Gastroesophageal sphincter (tissue), 4 donors: Measurements from ENCODE around the gene MCOLN2. TPM values are rescaled to one million over a fixed set of nuclear protein-coding genes. Genes with fewer than 3 reads are reported as not detected.

Experiments used
- ATAC-seq: fragments of 150-250 bp; one replicate; pipeline ENCODE4 v1.9.1; 2016; ENCODE audit warnings: mild to moderate bottlenecking, moderate library complexity
- H3K27ac ChIP-seq, 4 donors: fragments of 200-600 bp; sonication (generic) in 3 of 4; 1 replicate in 3 of 4; 2 replicates in 1 of 4; pipeline ENCODE4 v1.5.1; 2016 to 2019
- H3K27me3 ChIP-seq: fragments of 200-600 bp; sonication (generic); one replicate; pipeline ENCODE4 v1.5.1; 2019
- H3K36me3 ChIP-seq, 2 donors: fragments of 200-600 bp; sonication (generic); one replicate each; pipeline ENCODE4 v1.5.1; 2019; ENCODE audit warnings: control low read depth in 1 of 2
- H3K4me1 ChIP-seq, 3 donors: fragments of 200-600 bp; sonication (generic); 1 replicate in 2 of 3; 2 replicates in 1 of 3; pipeline ENCODE4 v1.5.1; 2016 to 2019; ENCODE audit warnings: control low read depth in 2 of 3
- H3K4me3 ChIP-seq, 2 donors: fragments of 200-600 bp; sonication (generic); one replicate each; pipeline ENCODE4 v1.5.1; 2019; ENCODE audit warnings: mild to moderate bottlenecking in 1 of 2, moderate library complexity in 1 of 2
- H3K9me3 ChIP-seq, 3 donors: fragments of 200-600 bp; sonication (generic); one replicate each; pipeline ENCODE4 v1.5.1; 2017 to 2019; ENCODE audit warnings: control low read depth in 2 of 3
- CTCF ChIP-seq, 4 experiments: fragments of 200-600 bp in 2 of 4; fragments of 450-650 bp in 2 of 4; sonication (generic) in 1 of 4; IDR thresholded peaks; one replicate each; pipeline ENCODE4 v1.5.1; 2017 to 2019; ENCODE audit warnings: antibody characterized with exemption in 4 of 4, mild to moderate bottlenecking in 2 of 4, moderate library complexity in 2 of 4
- EP300 ChIP-seq: sonication (generic); formaldehyde crosslinking; IDR thresholded peaks from one replicate; pipeline ENCODE4 v1.6.1; 2017; ENCODE audit warnings: antibody characterized with exemption, mild to moderate bottlenecking
- POLR2A ChIP-seq, 2 donors: fragments of 450-650 bp; IDR thresholded peaks; one replicate each; pipeline ENCODE4 v1.6.1; 2017; ENCODE audit warnings: antibody characterized with exemption in 2 of 2, mild to moderate bottlenecking in 2 of 2, moderate library complexity in 1 of 2
- POLR2AphosphoS5 ChIP-seq: sonication (generic); formaldehyde crosslinking; IDR thresholded peaks from one replicate; pipeline ENCODE4 v1.6.1; 2017; ENCODE audit warnings: antibody characterized with exemption
- WGBS, 2 donors: methylation state at CpG; one replicate each; pipeline ENCODE4 v1.1.5; 2018; ENCODE audit warnings: low coverage in 1 of 2; 5-methylcytosine and 5-hydroxymethylcytosine counted together
- total RNA-seq, 4 donors: library from RNA; depleted of rRNA; stranded (reverse); fragments of >200 nt; gene quantifications; one replicate each; pipeline ENCODE4 v1.1.0, GENCODE V29; 2016

Gene MCOLN2
- total RNA-seq, 4 donors from 2014 or later: 0.19 to 1.9 (median 0.69) TPM

- H3K4me1 ChIP-seq: no peaks in the 10 kb centered on the region
- TF ChIP-seq EP300 (no peak), POLR2A (IDR thresholded peaks at IDR 0.05) (no peak), POLR2AphosphoS5 (no peak), CTCF (IDR thresholded peaks at IDR 0.05) (no peak)
- no peak for ATAC-seq
- 91 to 97% methylated on average over 6 to 7 of the region's 7 CpGs for WGBS, 2 donors
- no peaks in the 10 kb centered on the region for H3K9me3 ChIP-seq
- no peaks in the 10 kb centered on the region for H3K36me3 ChIP-seq
- no peaks in the 10 kb centered on the region for H3K27me3 ChIP-seq
- H3K4me3 ChIP-seq: no peak overlapping the region
- no peak overlapping the region for H3K27ac ChIP-seq
Measured at GRCh38 chr1:84969489-84970250, 27.2 kb downstream of the MCOLN2 start.

- Histone ChIP-seq H3K9me3 (no peaks in the 10 kb centered on the region), H3K27me3 (no peaks in the 10 kb centered on the region), H3K36me3 (no peaks in the 10 kb centered on the region), H3K4me3 (no peak overlapping the region), H3K27ac (no peak overlapping the region), H3K4me1 (no peaks in the 10 kb centered on the region)
- no peak for ATAC-seq
- TF ChIP-seq POLR2AphosphoS5: no peak
- TF ChIP-seq EP300: no peak
- no peak for TF ChIP-seq CTCF (IDR thresholded peaks at IDR 0.05)
- no peak for TF ChIP-seq POLR2A (IDR thresholded peaks at IDR 0.05)
- WGBS, 2 donors: 100% methylated on average over 1 of the region's 3 CpGs
Measured at GRCh38 chr1:84968865-84969264, 28.0 kb downstream of the MCOLN2 start.

- H3K27me3 ChIP-seq: no peaks in the 10 kb centered on the region
- no peak for TF ChIP-seq POLR2AphosphoS5
- TF ChIP-seq CTCF (IDR thresholded peaks at IDR 0.05): no peak
- TF ChIP-seq POLR2A (IDR thresholded peaks at IDR 0.05): no peak
- TF ChIP-seq EP300: no peak
- WGBS, 2 donors: 80 to 100% methylated on average over 1 of the region's 1 CpG
- H3K4me3 ChIP-seq: no peak overlapping the region
- H3K36me3 ChIP-seq: no peaks in the 10 kb centered on the region
- no peaks in the 10 kb centered on the region for H3K4me1 ChIP-seq
- H3K9me3 ChIP-seq: no peaks in the 10 kb centered on the region
- no peak overlapping the region for H3K27ac ChIP-seq
- no peak for ATAC-seq
Measured at GRCh38 chr1:84968101-84968500, 28.8 kb downstream of the MCOLN2 start.

GRCh38 chr1:84967666-84968065, 29.2 kb downstream of the MCOLN2 start:
- TF ChIP-seq POLR2A (IDR thresholded peaks at IDR 0.05) (no peak), EP300 (no peak)
- no peaks in the 10 kb centered on the region for H3K36me3 ChIP-seq
- H3K4me1 ChIP-seq: no peaks in the 10 kb centered on the region
- no peak for ATAC-seq
- no peak overlapping the region for H3K4me3 ChIP-seq
- H3K27me3 ChIP-seq: no peaks in the 10 kb centered on the region
- 67% methylated on average over 1 of the region's 1 CpG; no CpG with 5 or more reads in 1 of the 2 donors for WGBS, 2 donors
- no peak overlapping the region for H3K27ac ChIP-seq
- H3K9me3 ChIP-seq: no peaks in the 10 kb centered on the region

GRCh38 chr1:84963021-84963420, 33.9 kb downstream of the MCOLN2 start:
- Histone ChIP-seq H3K27me3 (no peaks in the 10 kb centered on the region), H3K9me3 (no peaks in the 10 kb centered on the region), H3K4me1 (no peaks in the 10 kb centered on the region), H3K27ac (no peak overlapping the region), H3K36me3 (no peaks in the 10 kb centered on the region), H3K4me3 (no peak overlapping the region)
- TF ChIP-seq EP300: no peak
- TF ChIP-seq POLR2AphosphoS5: no peak
- no peak for TF ChIP-seq POLR2A (IDR thresholded peaks at IDR 0.05)
- no peak for TF ChIP-seq CTCF (IDR thresholded peaks at IDR 0.05)
- ATAC-seq: no peak
